Retinal pigment epithelial cell (primary cell): ENCODE results near the gene ECM1.

Experiments
- DNase-seq: peaks from one replicate; pipeline ENCODE4 v3.0.0-alpha.2; 2010; ENCODE audit warnings: low read depth
- H3K4me3 ChIP-seq: 2 replicates; pipeline ENCODE4 v1.5.1; 2011; ENCODE audit warnings: mild to moderate bottlenecking, low read length, control low read depth, moderate library complexity
- CTCF ChIP-seq: conservative IDR thresholded peaks from 2 replicates; pipeline ENCODE4 v1.5.1; 2011; ENCODE audit warnings: low read depth, low read length, control low read depth, inconsistent platforms

ECM1 gene

GRCh38 chr1:150484861-150485260, 23.0 kb upstream of the ECM1 start:
- H3K4me3 ChIP-seq, result no peak overlapping the region
- DNase-seq, result no peak
- TF ChIP-seq CTCF, result peak; percentile 13

- DNase-seq, result peak; percentile 97
- H3K4me3 ChIP-seq, result peak within 1 kb of the TSS; percentile 98
- peak; percentile 33 for TF ChIP-seq CTCF
Observed at GRCh38 chr1:150486966-150487762, 20.7 kb upstream of the ECM1 start, which contains the start of gene TARS2. TSS of gene TARS2 (plus strand) at chr1:150487419. CDS start at chr1:150487451, 32 bp downstream.

- no peak for DNase-seq
- no peak for TF ChIP-seq CTCF
- H3K4me3 ChIP-seq, result peak overlapping the region; percentile 98
Observed at GRCh38 chr1:150487763-150488115, 20.2 kb upstream of the ECM1 start.

GRCh38 chr1:150493175-150493574, 14.7 kb upstream of the ECM1 start:
- no peak for DNase-seq
- H3K4me3 ChIP-seq, result no peak overlapping the region
- no peak for TF ChIP-seq CTCF

GRCh38 chr1:150498342-150498741, 9.6 kb upstream of the ECM1 start:
- DNase-seq, result no peak
- no peak for TF ChIP-seq CTCF
- H3K4me3 ChIP-seq, result no peak overlapping the region

- TF ChIP-seq CTCF, result no peak
- DNase-seq, result no peak
- H3K4me3 ChIP-seq, result no peak overlapping the region
Observed at GRCh38 chr1:150505431-150505830, 2.5 kb upstream of the ECM1 start.

- TF ChIP-seq CTCF, result no peak
- no peak for DNase-seq
- H3K4me3 ChIP-seq, result no peak overlapping the region
Observed at GRCh38 chr1:150508982-150509381, 1.1 kb downstream of the ECM1 start.
